GM23338 (cell line): ENCODE results near the gene ETFA. TPM values are rescaled to one million over a fixed set of nuclear protein-coding genes. Genes with fewer than 3 reads are reported as not detected.
A peak's percentile ranks its signal among the peaks of the same experiment; 100 is the strongest.

Source experiments
- ATAC-seq: fragments of 200-7000 bp; cut with Tn5 transposase; 3 replicates; pipeline ENCODE4 v1.9.1; 2020
- DNase-seq: peaks from one replicate; pipeline ENCODE4 v3.0.0-alpha.2; 2015; ENCODE audit warnings: low spot score
- H2AFZ ChIP-seq: fragments of 200-600 bp; sonication (generic); 2 replicates; pipeline ENCODE4 v1.8.0; 2016; ENCODE audit warnings: antibody characterized with exemption, mild to moderate bottlenecking, moderate library complexity
- H3F3A ChIP-seq: fragments of 200-600 bp; sonication (generic); replicated peaks from 2 replicates; pipeline ENCODE4 v1.8.0; 2017; ENCODE audit warnings: antibody characterized with exemption, mixed run types, low read depth
- H3K27ac ChIP-seq: fragments of 200-600 bp; sonication (generic); 2 replicates; pipeline ENCODE4 v1.6.1; 2016; ENCODE audit warnings: low read depth
- H3K27me3 ChIP-seq: fragments of 200-600 bp; sonication (generic); 2 replicates; pipeline ENCODE4 v1.8.0; 2016; ENCODE audit warnings: mild to moderate bottlenecking, mixed run types, moderate library complexity; ENCODE audit not compliant: insufficient read depth
- H3K36me3 ChIP-seq: fragments of 200-600 bp; sonication (generic); 2 replicates; pipeline ENCODE4 v1.8.0; 2016; ENCODE audit warnings: mild to moderate bottlenecking; ENCODE audit not compliant: insufficient read depth
- H3K4me1 ChIP-seq: fragments of 200-600 bp; sonication (generic); 2 replicates; pipeline ENCODE4 v1.8.0; 2016; ENCODE audit warnings: mild to moderate bottlenecking, moderate library complexity; ENCODE audit not compliant: insufficient read depth
- H3K4me2 ChIP-seq: fragments of 200-600 bp; sonication (generic); 2 replicates; pipeline ENCODE4 v1.7.1; 2017; ENCODE audit warnings: mixed run types
- H3K4me3 ChIP-seq: fragments of 200-600 bp; sonication (generic); 2 replicates; pipeline ENCODE4 v1.6.1; 2016; ENCODE audit warnings: mixed run types
- H3K79me2 ChIP-seq: fragments of 200-600 bp; sonication (generic); replicated peaks from 2 replicates; pipeline ENCODE4 v1.8.0; 2017; ENCODE audit warnings: mild to moderate bottlenecking; ENCODE audit not compliant: insufficient read depth
- H3K9me2 ChIP-seq: fragments of 200-600 bp; sonication (generic); 2 replicates; pipeline ENCODE4 v1.8.0; 2017; ENCODE audit not compliant: insufficient read depth
- H4K20me1 ChIP-seq: fragments of 200-600 bp; sonication (generic); replicated peaks from 2 replicates; pipeline ENCODE4 v1.8.0; 2017; ENCODE audit warnings: mild to moderate bottlenecking; ENCODE audit not compliant: insufficient read depth
- H3K27ac Mint-ChIP-seq: 2 replicates; pipeline ENCODE4 v1.8.0; 2020; ENCODE audit warnings: inconsistent platforms, mild to moderate bottlenecking, moderate library complexity, mixed read lengths
- H3K27me3 Mint-ChIP-seq: 3 replicates; pipeline ENCODE4 v1.8.0; 2022; ENCODE audit warnings: low read depth, mild to moderate bottlenecking, moderate library complexity, mixed read lengths, inconsistent platforms; ENCODE audit not compliant: insufficient read depth, poor library complexity
- H3K36me3 Mint-ChIP-seq: 3 replicates; pipeline ENCODE4 v1.8.0; 2021; ENCODE audit warnings: low read depth, mild to moderate bottlenecking, inconsistent platforms, moderate library complexity, mixed read lengths
- H3K4me1 Mint-ChIP-seq: 3 replicates; pipeline ENCODE4 v1.8.0; 2020; ENCODE audit warnings: mild to moderate bottlenecking, inconsistent platforms, mixed read lengths
- H3K4me3 Mint-ChIP-seq: 3 replicates; pipeline ENCODE4 v1.8.0; 2021; ENCODE audit warnings: moderate library complexity, mild to moderate bottlenecking, inconsistent platforms, mixed read lengths
- H3K9me3 Mint-ChIP-seq: 3 replicates; pipeline ENCODE4 v1.8.0; 2020; ENCODE audit warnings: moderate library complexity, mild to moderate bottlenecking, inconsistent platforms, mixed read lengths
- CREB1 ChIP-seq: fragments of 250-450 bp; sonication (Bioruptor Pico); IDR thresholded peaks from 2 replicates; pipeline ENCODE4 v1.5.0; 2020; ENCODE audit warnings: low read depth, mild to moderate bottlenecking, moderate library complexity
- EZH2 ChIP-seq: fragments of 200-600 bp; sonication (generic); IDR thresholded peaks from one replicate; pipeline ENCODE4 v1.8.0; 2017; ENCODE audit warnings: antibody characterized with exemption, mild to moderate bottlenecking, low read depth; ENCODE audit not compliant: unreplicated experiment
- EZH2phosphoT487 ChIP-seq: fragments of 200-600 bp; sonication (generic); IDR thresholded peaks from one replicate; pipeline ENCODE4 v1.8.1; 2018; ENCODE audit warnings: antibody characterized with exemption; ENCODE audit not compliant: unreplicated experiment
- POLR2AphosphoS5 ChIP-seq: IDR thresholded peaks from 2 replicates; pipeline ENCODE4 v1.6.1; 2016; ENCODE audit warnings: antibody characterized with exemption, low read depth
- STAT1 ChIP-seq: IDR thresholded peaks from one replicate; pipeline ENCODE4 v1.6.1; 2016; ENCODE audit warnings: antibody characterized with exemption; ENCODE audit not compliant: unreplicated experiment
- ZNF114 ChIP-seq: fragments of 250-450 bp; sonication (Bioruptor Pico); IDR thresholded peaks from 2 replicates; pipeline ENCODE4 v1.5.0; 2020; ENCODE audit warnings: mild to moderate bottlenecking, moderate library complexity
- ZNF331 ChIP-seq: fragments of 250-450 bp; sonication (Bioruptor Pico); IDR thresholded peaks from 2 replicates; pipeline ENCODE4 v1.5.0; 2020; ENCODE audit warnings: low read depth, mild to moderate bottlenecking, moderate library complexity
- polyA plus RNA-seq: library from polyadenylated mRNA; unstranded; fragments of >200 nt; fragmentation: Nextera tagmentation; extraction: Ambion mirVana; gene quantifications from 2 replicates; pipeline ENCODE4 v1.2.1, GENCODE V29; 2016
- total RNA-seq: library from RNA; depleted of rRNA; stranded (reverse); fragments of >200 nt; shearing (Covaris generic); gene quantifications from 2 replicates; pipeline ENCODE4 v1.2.3, GENCODE V29; 2014
- TF ChIP-seq, protein P1 (sequence below): IDR thresholded peaks from one replicate; pipeline ENCODE4 v1.6.1; 2018; ENCODE audit warnings: antibody characterized with exemption; ENCODE audit not compliant: unreplicated experiment
- TF ChIP-seq, protein P2 (sequence below): fragments of 250-450 bp; sonication (Bioruptor Pico); IDR thresholded peaks from 2 replicates; pipeline ENCODE4 v1.5.0; 2020; ENCODE audit warnings: mild to moderate bottlenecking, moderate library complexity
- TF ChIP-seq, protein P3 (sequence below): IDR thresholded peaks from 2 replicates; pipeline ENCODE4 v1.6.1; 2016; ENCODE audit warnings: antibody characterized with exemption

The ETFA gene
- total and polyA plus RNA-seq, 2 experiments from 2014 or later: 52.9 to 69.1 TPM

DNA sequence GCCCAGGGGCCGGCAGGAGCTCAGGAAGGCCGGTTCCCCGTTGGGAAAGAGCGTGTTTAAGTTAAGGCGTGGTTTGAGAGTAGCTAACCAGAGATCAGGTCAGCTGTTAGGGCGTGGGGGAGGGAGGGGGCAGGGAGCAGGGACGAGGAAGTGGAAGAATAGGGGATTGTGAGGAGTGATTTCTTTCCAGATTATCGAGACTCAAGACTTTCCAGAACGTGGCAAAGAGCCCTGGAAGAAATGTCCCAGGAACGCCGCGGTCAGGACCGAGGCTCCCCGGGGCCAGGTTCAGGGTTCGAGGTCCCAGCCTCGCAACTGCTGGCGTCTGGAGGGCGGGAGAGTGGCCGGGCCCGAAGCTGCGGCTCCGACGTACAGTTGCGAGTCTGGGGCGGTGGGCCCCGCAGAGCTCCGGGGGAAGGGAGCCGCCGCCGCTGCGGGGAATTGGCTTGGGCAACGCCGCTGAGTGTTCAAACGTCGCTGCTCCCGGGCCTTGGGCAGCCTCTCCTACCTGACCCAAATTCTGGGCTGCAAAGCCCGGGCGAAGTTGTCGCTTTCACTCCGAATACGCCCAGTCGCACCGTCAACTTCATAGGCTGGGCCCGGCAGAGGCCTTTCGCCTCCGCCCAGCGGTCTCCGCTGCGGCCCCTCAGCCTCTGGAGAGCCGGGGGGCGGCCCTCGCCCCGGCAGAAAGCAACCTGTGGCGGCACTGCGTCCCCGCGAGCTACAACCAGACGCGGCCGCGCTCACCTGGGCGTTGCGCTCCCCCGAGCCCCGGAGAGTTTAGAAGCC, 34.8 kb upstream of the ETFA start:
- peak overlapping the region; percentile 91 for H3K4me2 ChIP-seq
- no peaks in the 10 kb centered on the region for H3K79me2 ChIP-seq
- peak overlapping the region; percentile 72 for H2AFZ ChIP-seq
- H3K4me3 Mint-ChIP-seq: peak overlapping the region; percentile 68
- no peak overlapping the region for H3K27ac ChIP-seq
- peak overlapping the region; percentile 68 for H3K4me3 ChIP-seq
- no peaks in the 10 kb centered on the region for H3K36me3 ChIP-seq
- TF ChIP-seq POLR2AphosphoS5 (peak; percentile 44; the same call in 1 of the 2 replicates), EZH2phosphoT487 (peak; percentile 62), STAT1 (no peak), EZH2 (peak; percentile 3), CREB1 (CRISPR knock-in tag) (no peak), ZNF114 (CRISPR knock-in tag) (no peak), ZNF331 (CRISPR knock-in tag) (no peak)
- TF ChIP-seq, protein P1, sequence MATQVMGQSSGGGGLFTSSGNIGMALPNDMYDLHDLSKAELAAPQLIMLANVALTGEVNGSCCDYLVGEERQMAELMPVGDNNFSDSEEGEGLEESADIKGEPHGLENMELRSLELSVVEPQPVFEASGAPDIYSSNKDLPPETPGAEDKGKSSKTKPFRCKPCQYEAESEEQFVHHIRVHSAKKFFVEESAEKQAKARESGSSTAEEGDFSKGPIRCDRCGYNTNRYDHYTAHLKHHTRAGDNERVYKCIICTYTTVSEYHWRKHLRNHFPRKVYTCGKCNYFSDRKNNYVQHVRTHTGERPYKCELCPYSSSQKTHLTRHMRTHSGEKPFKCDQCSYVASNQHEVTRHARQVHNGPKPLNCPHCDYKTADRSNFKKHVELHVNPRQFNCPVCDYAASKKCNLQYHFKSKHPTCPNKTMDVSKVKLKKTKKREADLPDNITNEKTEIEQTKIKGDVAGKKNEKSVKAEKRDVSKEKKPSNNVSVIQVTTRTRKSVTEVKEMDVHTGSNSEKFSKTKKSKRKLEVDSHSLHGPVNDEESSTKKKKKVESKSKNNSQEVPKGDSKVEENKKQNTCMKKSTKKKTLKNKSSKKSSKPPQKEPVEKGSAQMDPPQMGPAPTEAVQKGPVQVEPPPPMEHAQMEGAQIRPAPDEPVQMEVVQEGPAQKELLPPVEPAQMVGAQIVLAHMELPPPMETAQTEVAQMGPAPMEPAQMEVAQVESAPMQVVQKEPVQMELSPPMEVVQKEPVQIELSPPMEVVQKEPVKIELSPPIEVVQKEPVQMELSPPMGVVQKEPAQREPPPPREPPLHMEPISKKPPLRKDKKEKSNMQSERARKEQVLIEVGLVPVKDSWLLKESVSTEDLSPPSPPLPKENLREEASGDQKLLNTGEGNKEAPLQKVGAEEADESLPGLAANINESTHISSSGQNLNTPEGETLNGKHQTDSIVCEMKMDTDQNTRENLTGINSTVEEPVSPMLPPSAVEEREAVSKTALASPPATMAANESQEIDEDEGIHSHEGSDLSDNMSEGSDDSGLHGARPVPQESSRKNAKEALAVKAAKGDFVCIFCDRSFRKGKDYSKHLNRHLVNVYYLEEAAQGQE: no peak
- TF ChIP-seq, protein P2, sequence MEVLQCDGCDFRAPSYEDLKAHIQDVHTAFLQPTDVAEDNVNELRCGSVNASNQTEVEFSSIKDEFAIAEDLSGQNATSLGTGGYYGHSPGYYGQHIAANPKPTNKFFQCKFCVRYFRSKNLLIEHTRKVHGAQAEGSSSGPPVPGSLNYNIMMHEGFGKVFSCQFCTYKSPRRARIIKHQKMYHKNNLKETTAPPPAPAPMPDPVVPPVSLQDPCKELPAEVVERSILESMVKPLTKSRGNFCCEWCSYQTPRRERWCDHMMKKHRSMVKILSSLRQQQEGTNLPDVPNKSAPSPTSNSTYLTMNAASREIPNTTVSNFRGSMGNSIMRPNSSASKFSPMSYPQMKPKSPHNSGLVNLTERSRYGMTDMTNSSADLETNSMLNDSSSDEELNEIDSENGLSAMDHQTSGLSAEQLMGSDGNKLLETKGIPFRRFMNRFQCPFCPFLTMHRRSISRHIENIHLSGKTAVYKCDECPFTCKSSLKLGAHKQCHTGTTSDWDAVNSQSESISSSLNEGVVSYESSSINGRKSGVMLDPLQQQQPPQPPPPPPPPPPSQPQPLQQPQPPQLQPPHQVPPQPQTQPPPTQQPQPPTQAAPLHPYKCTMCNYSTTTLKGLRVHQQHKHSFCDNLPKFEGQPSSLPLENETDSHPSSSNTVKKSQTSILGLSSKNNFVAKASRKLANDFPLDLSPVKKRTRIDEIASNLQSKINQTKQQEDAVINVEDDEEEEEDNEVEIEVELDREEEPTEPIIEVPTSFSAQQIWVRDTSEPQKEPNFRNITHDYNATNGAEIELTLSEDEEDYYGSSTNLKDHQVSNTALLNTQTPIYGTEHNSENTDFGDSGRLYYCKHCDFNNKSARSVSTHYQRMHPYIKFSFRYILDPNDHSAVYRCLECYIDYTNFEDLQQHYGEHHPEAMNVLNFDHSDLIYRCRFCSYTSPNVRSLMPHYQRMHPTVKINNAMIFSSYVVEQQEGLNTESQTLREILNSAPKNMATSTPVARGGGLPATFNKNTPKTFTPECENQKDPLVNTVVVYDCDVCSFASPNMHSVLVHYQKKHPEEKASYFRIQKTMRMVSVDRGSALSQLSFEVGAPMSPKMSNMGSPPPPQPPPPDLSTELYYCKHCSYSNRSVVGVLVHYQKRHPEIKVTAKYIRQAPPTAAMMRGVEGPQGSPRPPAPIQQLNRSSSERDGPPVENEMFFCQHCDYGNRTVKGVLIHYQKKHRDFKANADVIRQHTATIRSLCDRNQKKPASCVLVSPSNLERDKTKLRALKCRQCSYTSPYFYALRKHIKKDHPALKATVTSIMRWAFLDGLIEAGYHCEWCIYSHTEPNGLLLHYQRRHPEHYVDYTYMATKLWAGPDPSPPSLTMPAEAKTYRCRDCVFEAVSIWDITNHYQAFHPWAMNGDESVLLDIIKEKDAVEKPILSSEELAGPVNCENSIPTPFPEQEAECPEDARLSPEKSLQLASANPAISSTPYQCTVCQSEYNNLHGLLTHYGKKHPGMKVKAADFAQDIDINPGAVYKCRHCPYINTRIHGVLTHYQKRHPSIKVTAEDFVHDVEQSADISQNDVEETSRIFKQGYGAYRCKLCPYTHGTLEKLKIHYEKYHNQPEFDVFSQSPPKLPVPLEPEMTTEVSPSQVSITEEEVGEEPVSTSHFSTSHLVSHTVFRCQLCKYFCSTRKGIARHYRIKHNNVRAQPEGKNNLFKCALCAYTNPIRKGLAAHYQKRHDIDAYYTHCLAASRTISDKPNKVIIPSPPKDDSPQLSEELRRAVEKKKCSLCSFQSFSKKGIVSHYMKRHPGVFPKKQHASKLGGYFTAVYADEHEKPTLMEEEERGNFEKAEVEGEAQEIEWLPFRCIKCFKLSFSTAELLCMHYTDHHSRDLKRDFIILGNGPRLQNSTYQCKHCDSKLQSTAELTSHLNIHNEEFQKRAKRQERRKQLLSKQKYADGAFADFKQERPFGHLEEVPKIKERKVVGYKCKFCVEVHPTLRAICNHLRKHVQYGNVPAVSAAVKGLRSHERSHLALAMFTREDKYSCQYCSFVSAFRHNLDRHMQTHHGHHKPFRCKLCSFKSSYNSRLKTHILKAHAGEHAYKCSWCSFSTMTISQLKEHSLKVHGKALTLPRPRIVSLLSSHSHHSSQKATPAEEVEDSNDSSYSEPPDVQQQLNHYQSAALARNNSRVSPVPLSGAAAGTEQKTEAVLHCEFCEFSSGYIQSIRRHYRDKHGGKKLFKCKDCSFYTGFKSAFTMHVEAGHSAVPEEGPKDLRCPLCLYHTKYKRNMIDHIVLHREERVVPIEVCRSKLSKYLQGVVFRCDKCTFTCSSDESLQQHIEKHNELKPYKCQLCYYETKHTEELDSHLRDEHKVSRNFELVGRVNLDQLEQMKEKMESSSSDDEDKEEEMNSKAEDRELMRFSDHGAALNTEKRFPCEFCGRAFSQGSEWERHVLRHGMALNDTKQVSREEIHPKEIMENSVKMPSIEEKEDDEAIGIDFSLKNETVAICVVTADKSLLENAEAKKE (CRISPR knock-in tag): no peak
- TF ChIP-seq, protein P3, sequence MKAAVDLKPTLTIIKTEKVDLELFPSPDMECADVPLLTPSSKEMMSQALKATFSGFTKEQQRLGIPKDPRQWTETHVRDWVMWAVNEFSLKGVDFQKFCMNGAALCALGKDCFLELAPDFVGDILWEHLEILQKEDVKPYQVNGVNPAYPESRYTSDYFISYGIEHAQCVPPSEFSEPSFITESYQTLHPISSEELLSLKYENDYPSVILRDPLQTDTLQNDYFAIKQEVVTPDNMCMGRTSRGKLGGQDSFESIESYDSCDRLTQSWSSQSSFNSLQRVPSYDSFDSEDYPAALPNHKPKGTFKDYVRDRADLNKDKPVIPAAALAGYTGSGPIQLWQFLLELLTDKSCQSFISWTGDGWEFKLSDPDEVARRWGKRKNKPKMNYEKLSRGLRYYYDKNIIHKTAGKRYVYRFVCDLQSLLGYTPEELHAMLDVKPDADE: no peak
- H3K27me3 Mint-ChIP-seq: peaks cover 79% of the 10 kb centered on the region
- peaks cover 4% of the 10 kb centered on the region for H3F3A ChIP-seq
- peaks cover 26% of the 10 kb centered on the region for H3K4me1 Mint-ChIP-seq
- DNase-seq: peak; percentile 80
- H4K20me1 ChIP-seq: peaks cover 28% of the 10 kb centered on the region
- no peaks in the 10 kb centered on the region; the same call in 2 of the 3 replicates for H3K36me3 Mint-ChIP-seq
- H3K4me1 ChIP-seq: peaks cover 31% of the 10 kb centered on the region
- H3K27ac Mint-ChIP-seq: no peak overlapping the region
- peak; percentile 22 for ATAC-seq
- H3K9me2 ChIP-seq: no peaks in the 10 kb centered on the region
- peaks cover 8% of the 10 kb centered on the region; the same call in 2 of the 3 replicates for H3K9me3 Mint-ChIP-seq
- H3K27me3 ChIP-seq: peaks cover 100% of the 10 kb centered on the region
